NT2/D1 (cell line): ENCODE data around the gene SLC19A1.

Source experiments
- SUZ12 ChIP-seq: IDR thresholded peaks from 2 replicates; pipeline ENCODE4 v1.6.1; 2011; ENCODE audit not compliant: insufficient read length, insufficient read depth; ENCODE audit errors: extremely low read depth
- ZNF274 ChIP-seq: IDR thresholded peaks from 2 replicates; pipeline ENCODE4 v1.6.1; 2011; ENCODE audit warnings: mild to moderate bottlenecking, low read depth, low read length

- TF ChIP-seq ZNF274 (no peak), SUZ12 (no peak)
Observed at GRCh38 chr21:45499970-45500577, 42.2 kb downstream of the SLC19A1 start.
